Hepatocyte (in vitro differentiated cells): Measurements from ENCODE around the gene FAM9C.

ENCODE experiments used
- EZH2 ChIP-seq: fragments of 200-600 bp; sonication (generic); IDR thresholded peaks from 2 replicates; pipeline ENCODE4 v1.6.1; 2016; ENCODE audit warnings: antibody characterized with exemption, mild to moderate bottlenecking, borderline replicate concordance
- EZH2phosphoT487 ChIP-seq: fragments of 200-600 bp; sonication (generic); IDR thresholded peaks from one replicate; pipeline ENCODE4 v1.6.1; 2018; ENCODE audit warnings: antibody characterized with exemption, mild to moderate bottlenecking, low read depth, moderate library complexity; ENCODE audit not compliant: unreplicated experiment, severe bottlenecking
- TF ChIP-seq, protein P1 (sequence below): fragments of 200-600 bp; sonication (generic); IDR thresholded peaks from 2 replicates; pipeline ENCODE4 v1.5.1; 2016; ENCODE audit warnings: antibody characterized with exemption, mild to moderate bottlenecking; ENCODE audit not compliant: poor library complexity

DNA sequence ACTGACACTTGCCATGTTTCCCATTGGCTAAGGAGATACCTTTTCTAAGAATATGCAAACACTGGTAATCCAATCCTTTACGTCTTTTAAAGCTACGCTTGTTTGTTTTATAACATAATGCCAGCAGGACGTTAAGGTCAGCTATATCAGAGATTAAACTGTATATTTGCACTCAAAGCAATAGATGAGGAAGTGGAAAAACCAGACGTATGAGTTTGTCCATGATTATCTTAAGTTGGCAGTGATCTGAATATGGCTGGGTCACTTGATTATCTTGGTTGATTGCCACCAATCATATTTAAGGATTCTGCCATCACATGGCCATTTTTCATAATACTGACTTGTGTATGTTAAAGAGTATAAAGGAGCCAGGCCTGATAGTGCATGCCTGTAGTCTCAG, 50.1 kb downstream of the FAM9C start:
- TF ChIP-seq, protein P1, sequence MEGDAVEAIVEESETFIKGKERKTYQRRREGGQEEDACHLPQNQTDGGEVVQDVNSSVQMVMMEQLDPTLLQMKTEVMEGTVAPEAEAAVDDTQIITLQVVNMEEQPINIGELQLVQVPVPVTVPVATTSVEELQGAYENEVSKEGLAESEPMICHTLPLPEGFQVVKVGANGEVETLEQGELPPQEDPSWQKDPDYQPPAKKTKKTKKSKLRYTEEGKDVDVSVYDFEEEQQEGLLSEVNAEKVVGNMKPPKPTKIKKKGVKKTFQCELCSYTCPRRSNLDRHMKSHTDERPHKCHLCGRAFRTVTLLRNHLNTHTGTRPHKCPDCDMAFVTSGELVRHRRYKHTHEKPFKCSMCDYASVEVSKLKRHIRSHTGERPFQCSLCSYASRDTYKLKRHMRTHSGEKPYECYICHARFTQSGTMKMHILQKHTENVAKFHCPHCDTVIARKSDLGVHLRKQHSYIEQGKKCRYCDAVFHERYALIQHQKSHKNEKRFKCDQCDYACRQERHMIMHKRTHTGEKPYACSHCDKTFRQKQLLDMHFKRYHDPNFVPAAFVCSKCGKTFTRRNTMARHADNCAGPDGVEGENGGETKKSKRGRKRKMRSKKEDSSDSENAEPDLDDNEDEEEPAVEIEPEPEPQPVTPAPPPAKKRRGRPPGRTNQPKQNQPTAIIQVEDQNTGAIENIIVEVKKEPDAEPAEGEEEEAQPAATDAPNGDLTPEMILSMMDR: no peak
- TF ChIP-seq EZH2 (no peak), EZH2phosphoT487 (no peak)
